ENCODE data around the gene KIF23. TPM values are rescaled to one million over a fixed set of nuclear protein-coding genes. Genes with fewer than 3 reads are reported as not detected.

Gene KIF23
- total RNA-seq, 2 donors from 2014 or later: 1.6 to 4.3 TPM

DNA sequence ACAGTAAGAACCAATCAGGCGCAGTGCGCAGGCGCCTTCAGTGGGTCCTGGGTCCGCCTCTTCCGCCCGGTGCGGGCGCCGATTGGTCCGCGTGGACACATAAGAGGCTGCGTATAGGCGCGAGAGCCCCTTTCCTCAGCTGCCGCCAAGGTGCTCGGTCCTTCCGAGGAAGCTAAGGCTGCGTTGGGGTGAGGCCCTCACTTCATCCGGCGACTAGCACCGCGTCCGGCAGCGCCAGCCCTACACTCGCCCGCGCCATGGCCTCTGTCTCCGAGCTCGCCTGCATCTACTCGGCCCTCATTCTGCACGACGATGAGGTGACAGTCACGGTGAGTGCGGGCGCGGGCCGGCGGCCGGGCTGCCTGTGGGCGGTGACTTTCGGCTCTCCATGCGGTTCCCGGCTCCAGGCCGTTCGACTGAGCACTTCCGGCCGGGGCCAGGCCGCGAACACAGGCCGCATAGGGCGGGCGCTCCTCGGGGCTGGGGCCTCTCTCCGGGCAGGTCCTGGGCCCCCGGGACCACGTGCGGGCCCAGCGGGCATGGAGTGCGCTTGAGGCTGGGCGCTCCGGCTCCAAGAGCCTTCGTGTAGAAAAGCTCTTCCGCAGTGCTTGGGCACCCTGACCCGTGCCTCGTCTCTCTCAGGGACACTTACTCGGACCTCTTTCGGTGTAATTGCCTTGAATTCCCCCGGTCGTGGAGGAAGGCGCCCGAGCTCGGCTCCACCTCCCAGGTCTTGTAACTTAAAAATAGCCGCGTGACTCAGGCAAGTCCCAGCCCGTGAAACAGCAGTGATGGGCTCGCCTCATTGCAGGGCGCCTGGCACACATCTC, 38.8 kb downstream of the KIF23 start, which contains the start of gene RPLP1:
Gene RPLP1 (plus strand): TSS at position 127 of the 830 bp plus-strand sequence. CDS start 131 bp downstream, at position 258.
- H3K9me3 ChIP-seq (ENCODE audit: control insufficient read depth, low read length, poor library complexity, severe bottlenecking): peaks cover 6% of the 10 kb centered on the region
- Mint-ChIP-seq H3K4me1 (peaks cover 36% of the 10 kb centered on the region), H3K36me3 (ENCODE audit: low read depth) (peaks cover 8% of the 10 kb centered on the region), H3K27me3 (no peaks in the 10 kb centered on the region), H3K27ac (peak within 1 kb of the TSS; percentile 99), H3K4me3 (peak within 1 kb of the TSS; percentile 99)
- DNase-seq (peak; percentile 89 to 95 (median 93)), ATAC-seq (peak; percentile 85)

DNA sequence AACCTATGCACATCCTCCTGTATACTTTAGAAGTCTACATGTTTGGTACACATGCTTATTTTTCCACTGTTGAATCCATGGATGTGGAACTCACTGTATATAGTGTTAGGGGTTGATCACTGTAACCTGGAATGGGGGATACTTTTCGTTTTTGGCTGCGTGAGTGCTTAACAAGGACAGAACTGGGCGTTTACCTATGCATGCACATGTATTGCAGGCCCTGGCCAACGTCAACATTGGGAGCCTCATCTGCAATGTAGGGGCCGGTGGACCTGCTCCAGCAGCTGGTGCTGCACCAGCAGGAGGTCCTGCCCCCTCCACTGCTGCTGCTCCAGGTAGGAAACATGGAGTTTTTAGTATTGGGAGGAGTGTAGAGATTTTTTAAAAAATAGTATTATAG, 40.8 kb downstream of the KIF23 start:
- Mint-ChIP-seq H3K4me1 (peaks cover 36% of the 10 kb centered on the region), H3K4me3 (peak overlapping the region; percentile 99), H3K36me3 (ENCODE audit: low read depth) (peaks cover 8% of the 10 kb centered on the region), H3K27ac (peak overlapping the region; percentile 99), H3K27me3 (no peaks in the 10 kb centered on the region)
- ATAC-seq: no peak
- H3K9me3 ChIP-seq (ENCODE audit: control insufficient read depth, low read length, poor library complexity, severe bottlenecking): peaks cover 6% of the 10 kb centered on the region
- DNase-seq: no peak

DNA sequence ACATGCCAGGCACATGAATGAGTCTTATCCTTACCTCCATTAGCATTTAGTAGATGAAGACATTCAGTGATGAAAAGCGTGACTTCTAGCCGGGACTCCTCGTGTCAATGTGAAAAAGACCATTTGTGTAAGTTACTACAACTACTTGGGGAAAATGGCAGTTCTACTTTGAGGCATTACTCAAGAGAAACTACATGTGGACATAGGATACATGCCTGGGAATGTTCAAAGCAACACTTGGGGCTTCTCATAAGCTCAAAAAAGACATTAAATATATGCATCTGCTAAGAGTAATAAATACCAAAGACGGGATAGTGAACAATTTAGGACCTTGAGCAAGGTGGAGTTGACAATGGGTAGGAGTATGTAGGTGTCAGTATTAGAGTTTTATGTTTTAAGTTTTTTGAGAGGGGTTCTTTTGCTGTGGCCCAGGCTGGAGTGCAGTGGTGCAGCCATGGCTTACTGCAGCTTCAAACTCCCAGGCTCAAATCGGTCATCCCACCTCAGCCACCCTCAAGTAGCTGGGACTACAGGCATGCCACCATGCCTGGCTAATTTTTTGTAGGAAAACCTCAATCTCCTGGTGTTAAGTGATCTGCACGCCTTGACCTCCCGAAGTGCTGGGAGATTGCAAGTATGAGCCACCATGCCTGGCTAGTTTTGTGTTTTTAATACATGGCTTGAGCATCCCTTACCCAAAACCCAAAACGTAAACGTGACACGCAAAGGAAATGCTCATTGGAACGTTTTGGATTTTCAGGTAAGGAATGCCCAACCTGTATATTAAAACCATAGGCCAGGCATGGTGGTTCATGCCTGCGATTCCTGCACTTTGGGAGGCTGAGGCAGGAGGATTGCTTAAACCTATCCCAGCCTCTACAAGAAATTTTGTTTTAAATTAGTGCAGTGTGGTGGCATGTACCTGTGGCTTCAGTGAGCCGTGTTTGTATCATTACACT, 42.3 kb downstream of the KIF23 start:
- H3K36me3 Mint-ChIP-seq (ENCODE audit: low read depth): peaks cover 8% of the 10 kb centered on the region
- DNase-seq (no peak), ATAC-seq (no peak)
- peak overlapping the region; percentile 99 for H3K27ac Mint-ChIP-seq
- H3K4me1 Mint-ChIP-seq: peaks cover 39% of the 10 kb centered on the region
- H3K4me3 Mint-ChIP-seq: peak overlapping the region; percentile 57
- peaks cover 6% of the 10 kb centered on the region for H3K9me3 ChIP-seq (ENCODE audit: control insufficient read depth, low read length, poor library complexity, severe bottlenecking)
- H3K27me3 Mint-ChIP-seq: no peaks in the 10 kb centered on the region

DNA sequence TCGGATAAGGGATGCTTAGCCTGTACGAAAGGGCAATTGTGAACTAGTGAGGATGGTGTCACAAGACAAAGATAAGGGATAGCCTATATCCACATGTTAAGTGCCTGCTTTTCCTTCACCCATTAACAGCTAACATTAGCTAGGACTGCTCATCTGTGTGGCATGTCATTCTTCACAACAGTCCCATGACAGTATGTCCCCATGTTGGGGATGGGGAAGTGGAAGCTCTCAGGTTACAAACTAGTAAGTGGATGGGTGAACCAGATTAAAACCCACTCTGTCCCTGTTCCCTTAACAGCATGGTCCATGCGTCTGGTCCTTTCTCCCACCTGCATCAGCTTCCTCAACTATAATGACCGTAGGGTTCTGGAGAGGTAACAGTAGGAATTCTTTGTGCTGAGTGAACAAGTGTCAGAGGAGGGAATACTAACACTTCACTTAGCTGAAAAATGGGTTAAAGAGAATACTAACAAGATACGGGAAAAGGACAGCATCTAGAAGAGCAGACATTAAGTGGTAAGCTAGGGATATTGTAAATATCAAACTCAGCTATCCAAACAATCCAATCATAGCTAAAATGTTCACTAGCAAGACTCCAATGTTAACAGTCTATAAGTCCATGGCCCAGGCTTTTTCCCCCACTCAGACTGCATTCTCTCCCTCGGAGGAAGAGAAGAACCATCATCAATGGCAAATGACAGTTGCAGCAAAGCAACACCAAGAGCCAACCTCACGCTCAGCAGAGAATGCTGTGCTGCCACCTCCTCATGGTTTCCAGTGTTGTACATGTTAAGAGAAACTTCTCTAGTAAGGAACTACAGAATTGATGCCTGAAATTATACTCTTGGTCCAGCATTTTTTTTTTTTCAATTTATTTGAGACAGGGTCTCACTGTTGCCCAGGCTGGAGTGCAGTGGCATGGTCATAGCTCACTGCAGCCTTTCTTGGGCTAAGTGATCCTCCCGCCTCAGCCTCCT, 43.4 kb downstream of the KIF23 start:
- H3K9me3 ChIP-seq (ENCODE audit: control insufficient read depth, low read length, poor library complexity, severe bottlenecking): peaks cover 6% of the 10 kb centered on the region
- DNase-seq: no peak
- Mint-ChIP-seq H3K36me3 (ENCODE audit: low read depth) (peaks cover 8% of the 10 kb centered on the region), H3K27ac (peak overlapping the region; percentile 99), H3K4me1 (peaks cover 45% of the 10 kb centered on the region), H3K4me3 (no peak overlapping the region), H3K27me3 (no peaks in the 10 kb centered on the region)
- ATAC-seq: no peak

DNA sequence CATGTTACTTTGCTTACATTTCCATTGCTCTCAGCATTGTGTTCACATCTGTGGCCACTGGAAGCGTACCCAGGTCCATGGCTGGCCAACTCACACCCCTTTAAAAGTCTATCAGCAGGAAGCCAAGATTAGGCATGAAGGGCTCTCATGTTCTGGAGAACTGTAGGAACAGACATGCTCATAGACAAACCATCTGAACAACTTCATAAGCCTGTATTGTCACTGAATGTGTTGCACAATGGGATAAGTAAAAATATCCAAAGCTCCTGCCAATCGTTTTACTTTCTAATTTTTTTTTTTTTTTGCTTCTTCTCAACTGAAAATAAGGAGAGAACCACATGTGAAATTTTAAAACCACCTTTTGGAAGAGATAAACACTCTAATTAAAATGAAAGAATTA, 44.9 kb downstream of the KIF23 start:
- H3K27ac Mint-ChIP-seq: peak overlapping the region; percentile 62

DNA sequence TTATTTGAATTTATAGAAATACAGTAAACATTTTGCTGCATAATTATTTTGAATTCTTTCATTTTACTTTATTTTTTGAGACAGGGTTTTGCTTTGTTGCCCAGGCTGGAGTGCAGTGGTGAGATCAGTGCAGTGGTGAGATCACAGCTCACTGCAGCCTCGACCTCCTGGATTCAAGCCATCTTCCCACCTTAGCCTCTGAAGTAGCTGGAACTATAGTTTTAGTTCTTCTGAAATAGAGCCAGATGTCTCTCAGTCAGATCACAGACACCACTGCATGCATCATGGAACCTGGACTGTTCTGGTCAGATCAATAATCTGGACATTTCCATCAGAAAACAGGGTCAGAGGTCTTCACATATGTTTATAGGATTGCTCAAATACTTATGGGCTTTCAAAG, 46.3 kb downstream of the KIF23 start:
- peaks cover 29% of the 10 kb centered on the region for H3K4me1 Mint-ChIP-seq

More for the DNA sequence above, 44.9 kb downstream of the KIF23 start:
- no peaks in the 10 kb centered on the region for H3K9me3 ChIP-seq (ENCODE audit: control insufficient read depth, low read length, poor library complexity, severe bottlenecking)
- no peak for ATAC-seq
- Mint-ChIP-seq H3K4me1 (peaks cover 40% of the 10 kb centered on the region), H3K27me3 (no peaks in the 10 kb centered on the region), H3K4me3 (no peak overlapping the region), H3K36me3 (ENCODE audit: low read depth) (peaks cover 3% of the 10 kb centered on the region)
- no peak for DNase-seq

DNA sequence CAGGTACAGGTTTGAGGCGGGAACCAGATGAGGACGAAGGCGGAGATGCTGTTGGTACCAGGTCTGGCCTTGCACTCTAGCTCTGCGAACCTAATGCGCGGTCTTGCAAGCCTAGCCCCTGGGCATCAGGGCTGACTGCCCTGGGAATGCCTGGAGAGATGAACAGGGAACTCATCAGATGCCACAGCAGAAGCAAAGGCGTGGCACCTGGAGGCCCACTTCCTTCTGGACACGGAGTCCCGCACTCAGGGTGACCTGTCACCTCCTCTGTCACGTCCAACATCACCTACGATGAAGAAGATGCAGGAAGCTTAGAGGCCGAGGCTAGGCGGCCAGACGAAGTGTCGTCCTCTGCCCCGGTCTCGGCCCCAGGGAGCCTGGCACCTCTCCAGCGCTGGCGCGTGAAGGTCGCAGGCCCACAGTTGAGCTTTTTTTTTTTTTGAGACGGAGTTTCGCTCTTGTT, 47.9 kb downstream of the KIF23 start:
- H3K27ac Mint-ChIP-seq: peak overlapping the region; percentile 94
- H3K4me1 Mint-ChIP-seq: peaks cover 25% of the 10 kb centered on the region
- no peak for DNase-seq
- no peaks in the 10 kb centered on the region for H3K36me3 Mint-ChIP-seq (ENCODE audit: low read depth)
- no peak for ATAC-seq
- no peaks in the 10 kb centered on the region for H3K27me3 Mint-ChIP-seq
- peak overlapping the region; percentile 90 for H3K4me3 Mint-ChIP-seq
- no peaks in the 10 kb centered on the region for H3K9me3 ChIP-seq (ENCODE audit: control insufficient read depth, low read length, poor library complexity, severe bottlenecking)

More for the DNA sequence above, 46.3 kb downstream of the KIF23 start:
- no peaks in the 10 kb centered on the region for H3K27me3 Mint-ChIP-seq
- ATAC-seq (no peak), DNase-seq (no peak)
- H3K9me3 ChIP-seq (ENCODE audit: control insufficient read depth, low read length, poor library complexity, severe bottlenecking): no peaks in the 10 kb centered on the region
- H3K36me3 Mint-ChIP-seq (ENCODE audit: low read depth): peaks cover 3% of the 10 kb centered on the region
- H3K4me3 Mint-ChIP-seq: no peak overlapping the region
- peak overlapping the region; percentile 27 for H3K27ac Mint-ChIP-seq

DNA sequence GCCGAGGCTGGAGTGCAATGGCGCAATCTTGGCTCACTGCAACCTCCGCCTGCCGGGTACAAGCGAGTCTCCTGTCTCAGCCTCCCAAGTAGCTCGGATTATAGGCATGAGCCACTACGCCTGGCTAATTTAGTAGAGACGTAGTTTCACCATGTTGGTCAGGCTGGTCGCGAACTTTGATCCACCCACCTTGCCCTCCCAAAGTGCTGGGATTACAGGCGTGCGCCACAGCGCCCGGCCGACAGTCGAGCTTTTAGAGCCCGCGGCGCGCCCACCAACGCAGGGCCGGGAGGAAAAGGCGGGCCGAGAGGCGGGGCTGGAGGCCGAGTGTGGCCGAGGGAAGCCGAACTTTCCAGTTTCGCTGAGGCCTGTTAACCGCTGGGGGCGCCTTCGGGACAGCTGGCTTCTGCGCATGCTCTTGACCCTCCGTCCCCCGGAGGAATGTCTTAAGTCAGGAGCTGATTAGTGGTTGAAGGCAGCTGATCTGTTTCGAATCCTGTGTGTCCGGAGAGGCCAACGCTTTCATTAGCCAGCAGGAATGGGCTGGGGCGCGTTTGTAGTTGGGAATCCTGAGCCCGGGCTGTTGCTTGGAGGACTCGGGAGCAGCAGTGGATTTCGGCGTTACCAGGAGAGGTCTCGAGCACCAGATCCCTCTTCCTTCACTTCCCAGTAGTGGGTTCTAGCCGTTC, 48.5 kb downstream of the KIF23 start:
- peaks cover 24% of the 10 kb centered on the region for H3K4me1 Mint-ChIP-seq
- no peaks in the 10 kb centered on the region for H3K9me3 ChIP-seq (ENCODE audit: control insufficient read depth, low read length, poor library complexity, severe bottlenecking)
- peak overlapping the region; percentile 94 for H3K27ac Mint-ChIP-seq
- DNase-seq: peak; percentile 83 to 88 (median 85)
- H3K27me3 Mint-ChIP-seq: no peaks in the 10 kb centered on the region
- peak overlapping the region; percentile 90 for H3K4me3 Mint-ChIP-seq
- no peaks in the 10 kb centered on the region for H3K36me3 Mint-ChIP-seq (ENCODE audit: low read depth)
- peak; percentile 96 for ATAC-seq

DNA sequence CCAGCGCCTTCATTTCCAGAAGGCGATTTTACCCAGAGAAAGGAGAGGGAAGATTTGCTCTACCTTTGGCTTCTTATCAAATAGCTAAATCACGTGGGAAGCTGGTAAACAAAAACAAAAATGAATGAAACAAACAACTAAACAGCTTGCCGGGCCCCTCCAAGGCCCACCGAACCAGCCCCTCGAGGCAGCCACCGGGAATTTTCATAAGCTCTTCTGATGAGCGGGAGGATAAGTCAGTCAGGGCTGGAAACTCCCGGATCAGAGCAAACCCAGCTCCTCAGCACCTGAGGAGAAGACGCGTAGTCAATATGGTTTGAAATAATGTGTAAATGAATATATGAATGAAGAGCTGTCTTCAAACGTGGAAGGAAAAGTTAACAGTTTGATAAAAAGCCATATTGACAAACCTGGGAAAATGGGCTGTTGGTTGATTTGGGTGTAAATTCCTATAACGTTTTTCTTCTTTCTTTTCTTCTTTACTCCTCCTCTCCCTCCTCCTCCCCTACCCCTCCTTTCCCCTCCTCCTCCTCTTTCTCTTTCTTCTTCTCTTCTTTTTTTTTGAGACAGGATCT, 49.1 kb downstream of the KIF23 start:
- Mint-ChIP-seq H3K27ac (peak overlapping the region; percentile 94), H3K4me3 (peak overlapping the region; percentile 90), H3K4me1 (peaks cover 28% of the 10 kb centered on the region), H3K27me3 (no peaks in the 10 kb centered on the region), H3K36me3 (ENCODE audit: low read depth) (no peaks in the 10 kb centered on the region)
- ATAC-seq (no peak), DNase-seq (no peak)
- no peaks in the 10 kb centered on the region for H3K9me3 ChIP-seq (ENCODE audit: control insufficient read depth, low read length, poor library complexity, severe bottlenecking)

DNA sequence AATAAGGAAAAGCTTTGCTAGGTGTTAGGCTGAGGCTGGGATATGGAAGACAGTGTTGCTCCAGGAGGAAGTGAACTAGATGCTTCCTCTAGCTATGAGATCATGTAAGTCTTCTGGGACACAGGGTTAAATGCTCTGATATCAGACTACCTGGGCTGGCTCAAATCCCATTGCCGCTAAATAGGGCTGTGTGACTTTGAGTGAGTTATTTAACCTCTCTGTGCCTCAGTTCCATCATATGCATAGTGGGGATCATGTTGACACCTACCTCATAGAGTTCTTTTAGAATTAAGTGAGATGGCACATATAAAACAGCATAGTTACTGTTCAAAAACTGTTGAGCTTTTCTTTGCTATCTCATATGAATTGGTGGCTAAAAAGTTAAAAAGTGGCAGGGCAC, 51.1 kb downstream of the KIF23 start:
- Mint-ChIP-seq H3K36me3 (ENCODE audit: low read depth) (no peaks in the 10 kb centered on the region), H3K27me3 (no peaks in the 10 kb centered on the region), H3K4me1 (peaks cover 38% of the 10 kb centered on the region), H3K4me3 (no peak overlapping the region), H3K27ac (peak overlapping the region; percentile 100)
- ATAC-seq (no peak), DNase-seq (no peak)
- H3K9me3 ChIP-seq (ENCODE audit: control insufficient read depth, low read length, poor library complexity, severe bottlenecking): no peaks in the 10 kb centered on the region

DNA sequence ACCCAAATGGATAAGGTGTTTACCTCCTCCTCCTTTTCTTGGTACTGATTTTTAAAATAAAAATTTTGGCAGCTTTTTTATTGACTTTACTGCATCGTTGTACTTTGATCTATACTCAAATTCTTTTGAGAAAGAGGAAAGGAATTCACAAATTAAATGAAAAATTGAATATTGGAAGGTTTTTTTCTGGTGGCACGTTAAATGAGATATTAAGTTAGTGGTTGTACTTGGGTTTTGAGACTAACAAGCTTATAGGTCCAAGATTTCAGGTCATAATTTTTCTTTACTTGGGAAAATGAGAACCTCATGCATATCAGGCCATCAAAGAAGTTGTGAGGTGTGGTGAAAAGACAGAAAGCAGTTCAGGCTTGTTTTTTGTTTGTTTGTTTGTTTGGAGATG, 52.6 kb downstream of the KIF23 start:
- H3K9me3 ChIP-seq (ENCODE audit: control insufficient read depth, low read length, poor library complexity, severe bottlenecking): no peaks in the 10 kb centered on the region
- DNase-seq (no peak), ATAC-seq (no peak)
- H3K4me1 Mint-ChIP-seq: peaks cover 33% of the 10 kb centered on the region
- peak overlapping the region; percentile 100 for H3K27ac Mint-ChIP-seq
- H3K27me3 Mint-ChIP-seq: no peaks in the 10 kb centered on the region
- H3K36me3 Mint-ChIP-seq (ENCODE audit: low read depth): no peaks in the 10 kb centered on the region
- peak overlapping the region; percentile 25 for H3K4me3 Mint-ChIP-seq

Data from T-helper 17 cell (primary cell).